DOHH2 (cell line): Measurements from ENCODE around the gene SLC9A7.

Experiments
- CTCF ChIP-seq: fragments of 200-600 bp; sonication (generic); IDR thresholded peaks from one replicate; pipeline ENCODE4 v1.5.1; 2014; ENCODE audit warnings: antibody characterized with exemption, mild to moderate bottlenecking, low read depth, low read length; ENCODE audit not compliant: poor library complexity, severe bottlenecking
- EZH2phosphoT487 ChIP-seq: fragments of 200-600 bp; sonication (generic); IDR thresholded peaks from 2 replicates; pipeline ENCODE4 v1.6.1; 2017; ENCODE audit warnings: borderline replicate concordance, mild to moderate bottlenecking, antibody characterized with exemption, low read length, moderate library complexity, mixed read lengths

- TF ChIP-seq CTCF: no peak
- no peak for TF ChIP-seq EZH2phosphoT487
These were observed 171.8 kb downstream of the SLC9A7 start for GRCh38 chrX:46587158-46587557.
